BE2C (cell line): ENCODE results near the gene DEK.

Source experiments
- DNase-seq: peaks from one replicate; pipeline ENCODE4 v3.0.0-alpha.2; 2020
- H3K27me3 ChIP-seq: fragments of 250-450 bp; sonication (Bioruptor Pico); 2 replicates; pipeline ENCODE4 v1.5.1; 2020; ENCODE audit warnings: mild to moderate bottlenecking
- H3K36me3 ChIP-seq: fragments of 250-450 bp; sonication (Bioruptor Pico); 2 replicates; pipeline ENCODE4 v1.5.1; 2020; ENCODE audit warnings: mild to moderate bottlenecking
- H3K4me1 ChIP-seq: fragments of 250-450 bp; sonication (Bioruptor Pico); 2 replicates; pipeline ENCODE4 v1.5.1; 2020
- H3K4me3 ChIP-seq: 2 replicates; pipeline ENCODE4 v1.5.1; 2011; ENCODE audit warnings: low read depth, low read length
- H3K9me3 ChIP-seq: fragments of 250-450 bp; sonication (Bioruptor Pico); 2 replicates; pipeline ENCODE4 v1.5.1; 2020
- CTCF ChIP-seq: IDR thresholded peaks from 2 replicates; pipeline ENCODE4 v1.5.1; 2012; ENCODE audit warnings: mild to moderate bottlenecking, low read depth, low read length

The DEK gene

GRCh38 chr6:18268066-18268465 is 3.7 kb upstream of the DEK start:
- no peak for TF ChIP-seq CTCF
- H3K4me1 ChIP-seq = no peaks in the 10 kb centered on the region
- no peaks in the 10 kb centered on the region for H3K27me3 ChIP-seq
- H3K36me3 ChIP-seq = peaks cover 1% of the 10 kb centered on the region
- H3K4me3 ChIP-seq = no peak overlapping the region
- no peaks in the 10 kb centered on the region for H3K9me3 ChIP-seq
- no peak for DNase-seq

GRCh38 chr6:18266523-18266912 is 2.2 kb upstream of the DEK start:
- Histone ChIP-seq H3K4me1 (no peaks in the 10 kb centered on the region), H3K4me3 (no peak overlapping the region), H3K9me3 (no peaks in the 10 kb centered on the region), H3K36me3 (peaks cover 17% of the 10 kb centered on the region), H3K27me3 (no peaks in the 10 kb centered on the region)
- no peak for TF ChIP-seq CTCF
- no peak for DNase-seq

DNA sequence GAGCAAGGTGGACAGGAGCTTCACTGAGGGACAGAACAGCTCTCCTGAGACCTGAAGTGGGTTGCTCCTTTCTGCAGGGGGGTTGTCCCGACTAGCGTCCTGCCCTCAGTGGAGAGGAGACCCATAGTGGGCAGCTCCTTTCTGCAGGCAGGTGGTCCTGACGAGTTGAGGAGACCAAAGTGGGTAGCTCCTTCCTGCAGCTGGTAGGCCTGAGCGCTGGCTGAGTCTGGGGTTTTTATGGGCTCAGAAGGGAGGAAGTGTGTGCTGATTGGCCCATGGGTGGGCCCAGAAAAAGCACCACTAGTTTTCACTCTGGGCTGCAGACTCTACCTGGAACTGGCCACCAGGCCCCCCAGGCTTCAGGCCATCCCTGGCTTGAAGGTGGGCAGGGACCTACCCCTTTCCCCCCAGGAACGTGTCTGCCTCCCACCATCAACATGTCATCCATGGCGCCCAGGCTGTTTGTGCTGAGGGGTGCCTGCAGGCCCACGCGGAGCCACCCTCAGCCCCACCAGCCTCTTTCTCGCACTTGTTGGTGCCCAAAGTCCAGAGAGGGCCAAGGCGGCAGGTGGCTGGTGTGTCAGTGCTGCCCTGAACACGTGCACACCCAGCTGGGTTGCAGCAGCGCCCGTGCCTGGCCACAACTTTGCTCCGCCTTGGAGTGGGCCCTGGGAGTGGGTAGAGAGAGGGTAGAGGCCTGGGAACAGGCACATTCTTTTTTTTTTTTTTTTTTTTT is 1.6 kb upstream of the DEK start:
- Histone ChIP-seq H3K4me1 (no peaks in the 10 kb centered on the region), H3K4me3 (no peak overlapping the region)
- no peak for TF ChIP-seq CTCF

DNA sequence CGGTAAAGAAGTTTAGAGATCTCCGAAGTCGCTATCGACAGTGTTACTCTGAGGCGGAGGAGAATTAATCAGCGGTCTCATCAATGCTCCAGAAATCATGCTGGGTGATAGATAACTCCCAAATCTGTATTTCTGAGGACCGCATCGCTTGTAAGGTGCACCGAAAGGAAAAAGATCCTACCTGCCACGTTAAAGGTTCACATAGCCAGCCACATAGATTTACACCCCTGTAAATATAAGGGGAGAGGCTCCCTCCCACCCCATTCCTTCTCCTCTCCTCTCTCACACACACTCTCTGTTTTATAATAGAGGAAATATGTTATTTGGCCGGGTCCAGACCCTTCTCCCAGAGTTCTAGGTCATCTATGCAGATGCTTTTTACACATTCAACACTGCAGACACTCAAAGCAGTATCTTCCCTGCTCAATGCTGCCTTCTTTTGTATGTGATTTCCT is 620 bp upstream of the DEK start:
- Histone ChIP-seq H3K4me1 (no peaks in the 10 kb centered on the region), H3K27me3 (no peaks in the 10 kb centered on the region), H3K4me3 (peak overlapping the region; percentile 55), H3K9me3 (no peaks in the 10 kb centered on the region), H3K36me3 (peaks cover 32% of the 10 kb centered on the region)
- TF ChIP-seq CTCF = no peak
- DNase-seq = no peak

More for the DNA sequence above, 1.6 kb upstream of the DEK start:
- Histone ChIP-seq H3K9me3 (no peaks in the 10 kb centered on the region), H3K27me3 (no peaks in the 10 kb centered on the region), H3K36me3 (peaks cover 22% of the 10 kb centered on the region)
- no peak for DNase-seq

GRCh38 chr6:18263418-18264218 is 712 bp downstream of the DEK start:
- no peak for TF ChIP-seq CTCF
- H3K4me3 ChIP-seq = peak overlapping the region; percentile 97
- DNase-seq = no peak
- no peaks in the 10 kb centered on the region for H3K4me1 ChIP-seq
- H3K36me3 ChIP-seq = peaks cover 43% of the 10 kb centered on the region
- H3K9me3 ChIP-seq = no peaks in the 10 kb centered on the region
- H3K27me3 ChIP-seq = no peaks in the 10 kb centered on the region
